H9 (cell line): Measurements from ENCODE around the gene PLPP7. TPM values are rescaled to one million over a fixed set of nuclear protein-coding genes. Genes with fewer than 3 reads are reported as not detected.

Experiments used
- DNase-seq: peaks from one replicate; pipeline ENCODE4 v3.0.0-alpha.2; 2017
- H2AFZ ChIP-seq: one replicate; pipeline ENCODE4 v1.6.1; 2013; ENCODE audit warnings: mild to moderate bottlenecking, low read length, control low read depth, moderate library complexity
- H2AK5ac ChIP-seq: 2 replicates; pipeline ENCODE4 v1.6.1; 2013; ENCODE audit warnings: low read length, control low read depth, mixed read lengths; ENCODE audit not compliant: insufficient read length
- H2BK120ac ChIP-seq: one replicate; pipeline ENCODE4 v1.6.1; 2013; ENCODE audit warnings: low read depth, mild to moderate bottlenecking, low read length, control low read depth, inconsistent platforms; ENCODE audit not compliant: poor library complexity, severe bottlenecking
- H2BK12ac ChIP-seq: 2 replicates; pipeline ENCODE4 v1.6.1; 2013; ENCODE audit warnings: low read length, control low read depth, mixed read lengths, low read depth; ENCODE audit not compliant: insufficient read length
- H2BK15ac ChIP-seq: 2 replicates; pipeline ENCODE4 v1.6.1; 2013; ENCODE audit warnings: low read depth, low read length, control low read depth
- H2BK20ac ChIP-seq: one replicate; pipeline ENCODE4 v1.6.1; 2013; ENCODE audit warnings: low read depth, mild to moderate bottlenecking, low read length, control low read depth, inconsistent platforms; ENCODE audit not compliant: poor library complexity, severe bottlenecking
- H2BK5ac ChIP-seq: 2 replicates; pipeline ENCODE4 v1.6.1; 2013; ENCODE audit warnings: low read length, control low read depth, mixed read lengths; ENCODE audit not compliant: insufficient read length
- H3K14ac ChIP-seq: 2 replicates; pipeline ENCODE4 v1.6.1; 2013; ENCODE audit warnings: low read length, control low read depth; ENCODE audit not compliant: insufficient read depth
- H3K18ac ChIP-seq: 2 replicates; pipeline ENCODE4 v1.6.1; 2013; ENCODE audit warnings: low read depth, mild to moderate bottlenecking, mixed read lengths, low read length, control low read depth; ENCODE audit not compliant: insufficient read length
- H3K23ac ChIP-seq: 2 replicates; pipeline ENCODE4 v1.6.1; 2013; ENCODE audit warnings: low read length, control low read depth, mixed read lengths, low read depth; ENCODE audit not compliant: insufficient read length
- H3K23me2 ChIP-seq: 2 replicates; pipeline ENCODE4 v1.6.1; 2013; ENCODE audit warnings: low read depth, mild to moderate bottlenecking, mixed read lengths, low read length, control low read depth; ENCODE audit not compliant: insufficient read length, poor library complexity, severe bottlenecking
- H3K27ac ChIP-seq: 2 replicates; pipeline ENCODE4 v1.5.1; 2013; ENCODE audit warnings: low read length, control low read depth, mixed read lengths, low read depth; ENCODE audit not compliant: insufficient read length
- H3K27me3 ChIP-seq: 2 replicates; pipeline ENCODE4 v1.6.1; 2013; ENCODE audit warnings: low read length, control low read depth, inconsistent platforms; ENCODE audit not compliant: insufficient read depth
- H3K4ac ChIP-seq: 2 replicates; pipeline ENCODE4 v1.6.1; 2013; ENCODE audit warnings: low read depth, mild to moderate bottlenecking, control low read depth, inconsistent platforms, low read length, moderate library complexity
- H3K4me1 ChIP-seq: 2 replicates; pipeline ENCODE4 v1.6.1; 2013; ENCODE audit warnings: low read length, control low read depth, inconsistent platforms; ENCODE audit not compliant: insufficient read depth
- H3K4me2 ChIP-seq: 2 replicates; pipeline ENCODE4 v1.6.1; 2013; ENCODE audit warnings: low read length, control low read depth, mixed read lengths; ENCODE audit not compliant: insufficient read length, insufficient read depth
- H3K56ac ChIP-seq: 2 replicates; pipeline ENCODE4 v1.6.1; 2013; ENCODE audit warnings: low read depth, mild to moderate bottlenecking, mixed read lengths, low read length, control low read depth; ENCODE audit not compliant: insufficient read length
- H3K79me1 ChIP-seq: 2 replicates; pipeline ENCODE4 v1.6.1; 2013; ENCODE audit warnings: low read depth, mild to moderate bottlenecking, moderate library complexity, low read length, control low read depth, inconsistent platforms; ENCODE audit not compliant: insufficient read depth, poor library complexity, severe bottlenecking
- H3K79me2 ChIP-seq: 2 replicates; pipeline ENCODE4 v1.6.1; 2013; ENCODE audit warnings: low read length, control low read depth, inconsistent platforms; ENCODE audit not compliant: insufficient read depth
- H3K9ac ChIP-seq: 2 replicates; pipeline ENCODE4 v1.6.1; 2013; ENCODE audit warnings: low read length, control low read depth, mixed read lengths; ENCODE audit not compliant: insufficient read length; ENCODE audit errors: extremely low read depth
- H3K9me3 ChIP-seq: one replicate; pipeline ENCODE4 v1.6.1; 2013; ENCODE audit warnings: low read depth, low read length, inconsistent platforms; ENCODE audit not compliant: control insufficient read depth
- H3T11ph ChIP-seq: one replicate; pipeline ENCODE4 v1.6.1; 2013; ENCODE audit warnings: mild to moderate bottlenecking, low read length, control low read depth, inconsistent platforms
- H4K20me1 ChIP-seq: one replicate; pipeline ENCODE4 v1.6.1; 2013; ENCODE audit not compliant: control insufficient read depth, insufficient read length, insufficient read depth
- H4K5ac ChIP-seq: 2 replicates; pipeline ENCODE4 v1.6.1; 2013; ENCODE audit warnings: low read depth, mild to moderate bottlenecking, mixed read lengths, low read length, control low read depth; ENCODE audit not compliant: insufficient read length
- H4K8ac ChIP-seq: replicated peaks from 2 replicates; pipeline ENCODE4 v1.6.1; 2013; ENCODE audit warnings: low read length, control low read depth, mixed read lengths, low read depth; ENCODE audit not compliant: insufficient read length
- H4K91ac ChIP-seq: 2 replicates; pipeline ENCODE4 v1.6.1; 2013; ENCODE audit warnings: low read depth, mild to moderate bottlenecking, moderate library complexity, mixed read lengths, low read length, control low read depth; ENCODE audit not compliant: insufficient read length
- H3K27ac Mint-ChIP-seq, 3 experiments: 2 replicates in 2 of 3; 3 replicates in 1 of 3; pipeline ENCODE4 v1.8.0; 2020 to 2021; ENCODE audit warnings: mixed read lengths in 3 of 3, mild to moderate bottlenecking in 1 of 3, moderate library complexity in 1 of 3
- H3K27me3 Mint-ChIP-seq: 2 replicates; pipeline ENCODE4 v1.8.0; 2021; ENCODE audit warnings: low read depth, mild to moderate bottlenecking, moderate library complexity, mixed read lengths
- H3K36me3 Mint-ChIP-seq, 3 experiments: 2 replicates in 2 of 3; 3 replicates in 1 of 3; pipeline ENCODE4 v1.8.0; 2020 to 2021; ENCODE audit warnings: low read depth in 3 of 3, mixed read lengths in 3 of 3; ENCODE audit not compliant: insufficient read depth in 1 of 3
- H3K4me1 Mint-ChIP-seq, 2 experiments: 2 replicates each; pipeline ENCODE4 v1.8.0; 2020; ENCODE audit warnings: mixed read lengths in 2 of 2
- H3K4me3 Mint-ChIP-seq, 2 experiments: 2 replicates in 1 of 2; 3 replicates in 1 of 2; pipeline ENCODE4 v1.8.0; 2020 to 2021; ENCODE audit warnings: mild to moderate bottlenecking in 2 of 2, mixed read lengths in 2 of 2, moderate library complexity in 1 of 2
- H3K9me3 Mint-ChIP-seq, 2 experiments: 2 replicates in 1 of 2; 3 replicates in 1 of 2; pipeline ENCODE4 v1.8.0; 2020; ENCODE audit warnings: mild to moderate bottlenecking in 2 of 2, mixed read lengths in 2 of 2, moderate library complexity in 1 of 2
- CTCF ChIP-seq: fragments of 200-600 bp; sonication (generic); conservative IDR thresholded peaks from 3 replicates; pipeline ENCODE4 v1.8.0; 2021; ENCODE audit warnings: antibody characterized with exemption, mild to moderate bottlenecking
- WGBS: extraction: QIAGEN DNeasy Blood & Tissue Kit; methylation state at CpG from one replicate; pipeline ENCODE4 v1.1.7; 2013; ENCODE audit warnings: missing lambda C conversion rate, low lambda C conversion rate, mixed read lengths; ENCODE audit not compliant: insufficient read length; ENCODE audit errors: extremely low coverage; 5-methylcytosine and 5-hydroxymethylcytosine counted together
- total RNA-seq: library from RNA; stranded (reverse); gene quantifications from 2 replicates; pipeline ENCODE4 v1.2.1, GENCODE V29; 2021

Gene PLPP7
- total RNA-seq, 1 experiment from 2014 or later = 1.9 TPM

- no peaks in the 10 kb centered on the region for H3K9me3 ChIP-seq
- no peaks in the 10 kb centered on the region for H3K79me1 ChIP-seq
- H2BK5ac ChIP-seq = no peak overlapping the region
- H2BK20ac ChIP-seq = no peak overlapping the region
- no peak overlapping the region for H3K27ac ChIP-seq
- no peak overlapping the region for H4K8ac ChIP-seq
- Mint-ChIP-seq H3K4me1 (peaks cover 8 to 20% of the 10 kb centered on the region in 2 experiments; a peak in 3 of 4 replicates), H3K27me3 (no peaks in the 10 kb centered on the region), H3K4me3 (no peak overlapping the region), H3K36me3 (no peaks in the 10 kb centered on the region), H3K27ac (no peak overlapping the region; a peak in 1 of 7 replicates), H3K9me3 (no peaks in the 10 kb centered on the region)
- H3K4me2 ChIP-seq = no peak overlapping the region
- no peaks in the 10 kb centered on the region for H3K79me2 ChIP-seq
- DNase-seq = no peak
- H3K23me2 ChIP-seq = no peaks in the 10 kb centered on the region
- no peak overlapping the region for H2AFZ ChIP-seq
- no peak overlapping the region for H3T11ph ChIP-seq
- H3K23ac ChIP-seq = no peak overlapping the region
- H3K9ac ChIP-seq = no peak overlapping the region
- no peak overlapping the region for H2BK12ac ChIP-seq
- no peak overlapping the region for H3K56ac ChIP-seq
- no peak overlapping the region for H2BK120ac ChIP-seq
- TF ChIP-seq CTCF = no peak
- no peak overlapping the region for H4K5ac ChIP-seq
- H4K91ac ChIP-seq = no peak overlapping the region
- no peak overlapping the region for H3K4ac ChIP-seq
- H3K14ac ChIP-seq = no peak overlapping the region
- no peaks in the 10 kb centered on the region for H3K4me1 ChIP-seq
- no peaks in the 10 kb centered on the region for H3K27me3 ChIP-seq
- no peak overlapping the region for H3K18ac ChIP-seq
- no peak overlapping the region for H2BK15ac ChIP-seq
- H4K20me1 ChIP-seq = no peaks in the 10 kb centered on the region
- no CpG with 5 or more reads among the region's 5 CpGs for WGBS
- no peak overlapping the region for H2AK5ac ChIP-seq
Observed at GRCh38 chr9:131299961-131300347, 10.4 kb downstream of the PLPP7 start.
